Germinal center (tissue), 1 donor: ENCODE results near the gene CACNA2D4.

Experiments
- DNase-seq: peaks from one replicate; pipeline ENCODE4 v3.0.0; 2012; ENCODE audit warnings: mixed read lengths, low spot score

The CACNA2D4 gene

DNA sequence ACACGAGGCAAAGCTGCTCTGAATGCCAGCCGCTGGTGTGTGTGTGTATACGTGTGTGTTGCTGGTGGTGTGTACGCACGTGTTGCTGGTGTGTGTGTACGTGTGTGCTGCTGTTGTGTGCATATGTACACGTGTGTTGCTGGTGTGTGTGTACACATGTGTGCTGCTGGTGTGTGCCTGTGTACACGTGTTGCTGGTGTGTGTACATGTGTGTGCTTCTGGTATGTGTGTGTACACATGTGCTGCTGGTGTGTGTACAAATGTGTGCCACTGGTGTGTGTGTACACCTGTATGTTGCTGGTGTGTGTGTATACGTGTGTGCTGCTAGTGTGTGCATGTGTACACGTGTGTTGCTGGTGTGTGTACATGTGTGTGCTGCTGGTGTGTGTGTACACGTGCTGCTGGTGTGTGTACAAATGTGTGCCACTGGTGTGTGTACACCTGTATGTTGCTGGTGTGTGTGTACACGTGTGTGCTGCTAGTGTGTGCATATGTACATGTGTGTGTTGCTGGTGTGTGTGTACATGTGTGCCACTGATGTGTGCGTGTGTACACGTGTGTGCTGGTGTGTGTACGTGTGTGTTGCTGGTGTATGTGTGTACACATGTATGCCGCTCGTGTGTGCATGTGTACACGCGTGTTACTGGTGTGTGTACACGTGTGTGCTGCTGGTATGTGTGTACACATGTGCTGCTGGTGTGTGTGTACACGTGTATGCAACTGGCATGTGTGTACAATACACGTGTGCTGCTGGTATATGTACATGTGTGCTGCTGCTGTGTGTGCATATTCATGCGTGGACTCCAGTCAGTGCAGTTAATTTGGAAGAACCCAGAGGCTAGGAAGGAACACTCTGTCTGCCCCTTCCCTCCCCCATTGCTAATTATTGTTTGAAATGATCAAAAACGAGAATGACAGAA is 47.2 kb downstream of the CACNA2D4 start:
- DNase-seq = no peak

DNA sequence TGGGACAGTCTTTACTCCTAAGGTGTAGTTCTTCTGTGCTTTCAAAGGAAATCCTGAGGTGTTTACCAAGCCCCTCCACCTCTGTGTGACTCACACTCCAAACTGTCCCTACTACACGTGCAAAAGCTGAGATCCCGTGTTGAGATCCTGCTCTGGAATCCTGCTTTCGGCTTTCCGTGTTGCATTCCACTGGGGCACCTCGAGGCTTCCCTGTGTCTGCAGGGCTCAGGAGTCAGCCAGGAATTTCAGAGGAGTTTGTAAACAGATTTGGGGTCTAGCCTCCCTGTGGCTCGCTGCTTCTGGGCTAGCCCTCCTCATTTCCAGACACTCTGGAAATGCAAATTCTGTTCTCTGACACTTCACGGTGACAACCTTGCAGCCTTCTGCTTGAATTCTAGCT is 48.4 kb downstream of the CACNA2D4 start:
- DNase-seq = no peak

DNA sequence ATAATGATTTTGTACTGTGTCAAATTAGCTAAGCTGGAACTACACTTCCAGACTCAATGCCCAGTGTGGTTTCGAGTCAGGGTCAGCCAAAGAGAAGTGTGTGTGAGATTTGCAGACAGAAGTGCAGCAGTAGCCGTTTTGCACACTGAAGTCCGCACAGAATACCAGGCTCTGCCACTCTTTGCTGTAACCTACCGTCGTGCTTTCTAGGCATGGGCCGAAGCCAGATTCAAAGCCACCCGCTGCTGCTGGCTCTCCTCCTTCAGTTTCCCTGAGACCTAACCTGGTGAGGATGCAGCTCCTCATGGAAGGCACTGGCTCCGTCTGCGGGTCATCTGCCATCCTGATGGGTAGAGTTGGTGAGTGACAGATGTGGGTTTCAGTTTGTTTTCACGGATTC is 49.3 kb downstream of the CACNA2D4 start:
- no peak for DNase-seq

DNA sequence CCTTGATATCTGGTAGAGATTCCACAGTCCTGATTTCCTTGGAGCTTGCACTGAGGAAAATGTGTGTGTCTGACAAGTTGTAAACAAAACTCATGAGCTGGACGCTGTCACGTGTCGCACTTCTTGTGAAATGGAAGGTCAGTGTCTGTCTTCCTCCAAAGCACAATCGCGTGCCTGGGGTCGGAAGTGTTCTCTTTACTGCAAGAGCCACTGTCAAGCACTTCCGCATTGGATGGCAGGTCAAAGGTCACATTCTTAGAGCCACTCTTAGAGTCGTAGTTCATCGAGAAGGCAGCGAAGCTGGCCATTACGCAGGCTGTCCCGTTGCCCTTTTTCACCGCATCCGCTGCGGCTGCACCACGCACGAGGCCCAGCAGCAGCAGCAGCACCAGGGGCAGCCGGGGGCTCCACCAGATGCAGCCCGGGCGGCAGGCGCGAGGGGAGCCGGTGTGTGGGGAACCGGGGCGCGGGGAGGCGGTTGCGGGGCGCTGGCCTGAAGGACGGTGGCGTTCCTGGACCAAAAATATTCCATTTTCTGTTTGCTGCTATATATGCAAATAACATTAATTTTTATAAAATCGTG is 53.1 kb downstream of the CACNA2D4 start:
- DNase-seq = no peak

DNA sequence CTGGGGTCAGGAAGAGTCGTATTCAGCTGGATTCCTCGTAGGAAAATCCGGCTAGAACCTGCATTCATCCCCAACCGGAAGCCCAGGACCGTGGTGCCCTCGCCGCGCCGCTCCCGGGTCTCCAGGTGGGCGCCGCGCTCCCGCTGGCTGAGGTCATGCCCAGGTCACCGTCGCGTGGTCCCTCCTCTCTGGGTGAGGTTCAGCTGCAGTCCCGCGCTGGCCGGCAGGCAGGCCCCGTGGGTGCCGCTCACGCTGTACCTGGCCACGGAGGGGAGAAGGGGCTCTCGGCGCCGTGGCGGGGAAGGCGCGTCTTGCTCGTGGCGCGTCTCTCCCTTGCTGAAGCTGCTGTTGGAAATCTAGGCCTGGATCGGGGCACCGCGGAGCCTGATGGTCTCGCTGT is 53.6 kb downstream of the CACNA2D4 start:
- no peak for DNase-seq

DNA sequence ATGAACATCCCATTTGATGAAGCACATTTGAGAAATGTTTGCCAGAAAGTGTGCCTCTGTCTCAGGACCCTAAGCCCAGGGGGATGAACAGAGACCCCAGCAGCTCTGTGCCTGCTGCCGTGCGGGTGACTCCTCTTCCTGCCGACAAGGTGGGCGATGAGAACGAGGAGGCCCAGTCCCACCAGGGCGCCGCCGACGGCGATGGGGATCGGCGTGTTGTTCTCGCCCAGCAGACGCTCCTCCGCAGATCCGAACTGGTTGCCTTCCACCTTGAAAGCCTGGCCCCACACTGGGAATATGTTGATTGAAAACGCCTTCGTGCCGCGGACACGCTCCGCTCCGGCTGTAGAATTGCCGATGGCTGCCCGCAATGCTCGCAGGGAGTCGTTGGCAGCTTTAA is 54.0 kb downstream of the CACNA2D4 start:
- no peak for DNase-seq

DNA sequence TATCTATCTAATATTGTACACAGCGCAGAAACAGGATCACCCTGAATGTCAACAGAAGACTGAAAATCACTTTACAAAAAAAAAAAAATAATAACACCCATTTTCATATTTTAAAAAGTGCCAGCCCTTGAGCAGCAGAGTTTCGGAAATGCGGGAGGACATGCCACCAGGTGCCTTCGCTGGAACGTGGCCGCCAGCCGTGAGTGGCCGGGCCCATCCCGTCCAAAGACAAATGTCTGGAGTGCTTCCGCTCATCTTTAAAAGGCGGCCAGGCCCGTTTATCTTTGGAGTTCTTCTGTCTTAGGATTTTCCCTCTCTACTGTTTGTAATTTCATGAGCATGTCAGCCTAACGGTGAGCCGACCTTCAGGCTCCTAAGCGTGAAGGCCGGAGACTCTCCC is 54.6 kb downstream of the CACNA2D4 start:
- DNase-seq = no peak

DNA sequence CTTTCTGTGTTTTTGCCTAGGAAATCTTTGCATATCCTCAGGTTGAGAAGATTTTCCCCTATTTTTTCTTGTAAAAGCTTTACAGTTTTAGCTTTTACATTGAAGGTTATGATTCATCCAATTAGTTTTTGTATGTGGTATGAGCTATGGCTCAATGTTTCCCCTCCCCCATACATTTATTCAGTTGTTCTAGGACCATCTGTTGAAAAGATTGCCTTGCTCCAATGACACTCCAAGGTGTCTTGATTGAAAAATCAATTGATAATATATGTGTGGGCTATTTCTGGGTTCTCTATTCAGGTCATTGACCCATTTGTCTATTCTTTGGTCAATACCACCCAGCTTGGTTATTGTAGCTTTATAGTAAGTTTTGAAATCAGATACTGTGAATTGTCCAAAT is 55.5 kb downstream of the CACNA2D4 start:
- no peak for DNase-seq

DNA sequence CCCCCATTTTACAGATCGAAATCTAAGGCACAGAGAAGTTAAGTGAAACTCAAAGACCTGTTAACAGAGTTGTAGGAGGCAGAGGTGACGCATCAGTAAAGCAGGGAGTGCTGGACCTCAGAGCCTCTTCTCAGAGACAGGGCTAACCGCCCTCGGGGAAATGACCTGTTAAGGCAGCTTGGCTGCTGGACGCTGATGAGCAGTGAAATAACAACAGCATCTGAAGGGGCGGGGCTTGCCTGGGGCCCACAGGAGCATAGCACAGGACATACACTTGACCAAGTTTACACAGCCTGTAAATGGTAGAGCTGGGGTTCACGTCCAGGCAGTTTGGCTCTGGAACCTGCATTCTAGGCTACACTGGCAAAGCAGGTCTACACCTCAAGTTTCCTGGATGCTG is 58.8 kb downstream of the CACNA2D4 start:
- no peak for DNase-seq

DNA sequence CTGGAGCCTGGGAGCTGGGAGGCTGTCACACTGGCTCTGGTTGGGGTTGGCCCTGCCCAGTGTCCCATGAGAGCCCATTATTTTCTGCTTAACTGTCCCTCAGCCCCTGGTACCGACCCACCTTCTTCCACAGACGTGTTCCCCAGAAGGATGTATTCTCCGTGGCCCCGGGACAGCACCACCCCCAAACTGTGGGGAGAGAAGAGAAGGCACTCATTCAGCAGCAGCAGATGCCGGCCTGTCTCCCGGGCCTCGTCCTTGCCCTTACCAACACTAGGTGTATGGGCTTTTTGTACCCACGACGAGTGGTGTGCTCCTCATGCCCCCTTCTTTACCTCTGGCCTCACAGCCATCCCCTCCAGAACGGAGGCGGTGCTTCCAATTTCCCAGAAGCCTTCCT is 60.0 kb downstream of the CACNA2D4 start:
- no peak for DNase-seq

DNA sequence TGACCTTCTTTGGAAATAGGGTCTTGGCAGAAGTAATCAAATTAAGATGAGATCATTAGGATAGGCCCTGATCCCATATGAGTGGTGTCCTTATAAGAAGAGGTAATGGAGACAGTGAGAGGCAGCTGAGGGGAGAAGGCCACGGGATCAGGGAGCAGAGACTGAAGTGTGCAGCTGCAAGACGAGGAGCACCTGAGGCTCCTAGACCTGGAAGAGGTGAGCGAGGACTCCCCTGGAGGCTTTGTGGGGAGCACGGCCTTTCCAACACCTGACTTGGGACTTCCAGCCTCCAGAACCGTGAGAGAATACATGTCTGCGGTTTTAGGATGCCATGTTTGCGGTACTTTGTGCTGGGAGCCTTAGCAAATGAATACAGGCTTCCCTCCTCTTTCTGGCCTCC is 60.6 kb downstream of the CACNA2D4 start:
- no peak for DNase-seq

DNA sequence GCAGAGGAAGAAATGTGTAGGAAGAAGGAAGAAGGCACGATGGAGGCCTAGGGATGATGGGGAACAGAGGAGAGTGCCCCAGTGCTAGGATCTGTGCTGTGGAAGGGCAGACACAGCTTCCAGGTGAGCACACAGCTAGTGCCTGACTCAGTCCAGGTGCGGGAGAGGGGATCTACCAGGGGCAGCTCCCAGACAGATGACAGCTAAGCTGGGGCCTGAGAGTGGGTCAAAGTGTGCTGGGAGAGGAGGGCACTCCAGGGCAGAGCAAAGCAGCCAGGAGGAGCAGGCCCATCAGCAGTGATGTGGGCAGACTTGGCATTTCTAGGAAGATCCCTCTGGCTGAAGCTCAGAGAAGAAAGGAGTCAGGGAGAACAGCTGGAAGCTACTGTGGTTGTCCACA is 61.4 kb downstream of the CACNA2D4 start:
- no peak for DNase-seq

DNA sequence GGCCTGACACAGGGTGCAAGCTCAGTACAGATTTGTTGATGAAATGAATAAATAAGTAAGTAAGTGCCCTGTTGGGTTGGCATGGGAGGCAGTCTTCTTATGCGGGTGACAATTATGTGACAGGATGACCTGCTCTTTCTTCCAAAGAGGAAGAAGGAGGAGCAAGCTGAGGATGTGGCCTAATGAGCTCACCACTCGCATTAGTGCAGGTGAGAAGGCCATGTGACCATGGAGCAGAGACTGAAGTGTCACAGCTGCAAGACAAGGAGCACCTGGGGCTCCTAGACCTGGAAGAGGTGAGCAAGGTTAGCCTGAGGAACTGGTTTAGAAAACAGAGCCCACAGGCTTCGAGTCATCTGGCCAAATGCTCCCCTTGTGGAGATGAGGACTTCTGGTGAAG is 63.2 kb downstream of the CACNA2D4 start:
- DNase-seq = no peak

DNA sequence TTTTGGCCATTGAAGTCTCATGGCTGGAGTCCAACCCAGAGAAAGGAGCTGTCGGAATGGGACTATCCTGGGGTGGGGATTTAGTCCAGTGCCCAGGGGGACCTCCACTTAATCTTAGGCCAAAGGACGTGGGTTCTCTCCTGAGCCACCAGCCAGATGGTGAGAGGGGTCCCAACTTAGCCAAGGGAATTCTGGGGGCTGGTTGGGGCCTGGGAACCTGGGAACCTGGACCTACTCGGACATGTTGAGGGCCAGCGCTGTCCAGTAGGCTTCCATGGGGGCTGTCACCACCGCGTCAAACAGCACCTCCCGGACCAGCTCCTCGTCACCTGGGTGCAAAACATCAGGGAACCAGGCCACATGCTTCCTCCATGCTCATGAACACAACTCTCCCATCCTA is 64.7 kb downstream of the CACNA2D4 start:
- DNase-seq = no peak

DNA sequence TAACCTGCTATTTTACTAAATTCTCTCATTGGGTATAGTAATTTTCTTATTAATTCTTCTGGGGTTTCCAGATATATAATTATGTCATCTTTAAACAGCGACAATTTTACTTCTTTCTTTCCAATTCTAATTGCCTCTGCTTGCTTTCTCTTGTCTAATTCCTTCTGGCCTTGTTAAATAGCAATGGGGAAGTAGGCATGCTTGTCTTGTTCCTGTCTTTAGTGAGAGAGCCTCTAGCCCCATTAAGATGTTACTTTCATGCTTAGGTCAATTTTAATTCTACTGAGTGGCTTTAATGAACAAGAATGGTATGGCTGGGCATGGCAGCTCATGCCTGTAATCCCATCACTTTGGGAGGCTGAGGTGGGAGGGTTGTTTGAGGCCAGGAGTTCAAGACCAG is 66.4 kb downstream of the CACNA2D4 start:
- DNase-seq = no peak

DNA sequence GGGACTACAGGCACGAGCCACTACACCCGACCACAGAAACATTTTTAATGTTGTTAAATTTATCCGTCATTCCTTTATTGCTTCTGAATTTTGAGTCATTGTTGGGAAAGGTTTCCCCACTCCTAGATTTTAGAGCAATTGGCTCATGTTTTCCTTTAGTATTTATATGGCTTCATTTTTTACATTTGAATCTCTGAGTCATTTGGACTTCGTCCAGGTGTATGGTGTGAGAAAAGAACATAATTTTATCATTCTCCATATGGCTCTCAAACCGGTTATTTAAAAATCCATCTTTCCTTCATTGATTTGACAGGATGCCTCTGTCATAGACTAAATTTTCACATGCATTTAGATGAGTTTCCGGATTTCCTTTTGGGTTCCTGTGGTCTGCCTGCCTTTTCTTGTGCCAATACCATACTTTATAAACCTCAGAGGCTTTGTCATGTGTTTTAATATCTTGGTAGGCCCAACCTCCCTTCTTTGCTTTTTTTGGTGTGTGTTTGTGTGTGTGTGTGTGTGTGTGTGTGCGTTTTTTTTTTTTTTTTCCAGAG is 67.2 kb downstream of the CACNA2D4 start:
- no peak for DNase-seq

DNA sequence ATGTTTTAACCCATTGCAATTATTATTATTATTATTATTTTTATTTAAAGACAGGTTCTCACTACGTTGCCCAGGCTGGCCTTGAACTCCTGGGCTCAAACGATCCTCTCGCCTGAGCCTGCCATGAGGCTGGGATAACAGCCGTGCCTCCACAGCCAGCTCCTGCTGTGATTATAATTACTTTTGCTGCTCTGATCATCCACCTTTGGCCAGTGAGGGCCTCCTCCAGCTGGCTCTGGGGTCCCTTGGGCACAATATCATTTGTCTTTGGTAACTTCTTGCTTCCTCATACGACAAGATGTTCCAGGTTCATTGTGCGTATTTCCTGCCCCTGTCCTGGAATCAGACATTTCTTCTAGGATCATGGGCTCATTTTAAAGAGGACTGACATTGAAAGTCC is 69.7 kb downstream of the CACNA2D4 start:
- no peak for DNase-seq

DNA sequence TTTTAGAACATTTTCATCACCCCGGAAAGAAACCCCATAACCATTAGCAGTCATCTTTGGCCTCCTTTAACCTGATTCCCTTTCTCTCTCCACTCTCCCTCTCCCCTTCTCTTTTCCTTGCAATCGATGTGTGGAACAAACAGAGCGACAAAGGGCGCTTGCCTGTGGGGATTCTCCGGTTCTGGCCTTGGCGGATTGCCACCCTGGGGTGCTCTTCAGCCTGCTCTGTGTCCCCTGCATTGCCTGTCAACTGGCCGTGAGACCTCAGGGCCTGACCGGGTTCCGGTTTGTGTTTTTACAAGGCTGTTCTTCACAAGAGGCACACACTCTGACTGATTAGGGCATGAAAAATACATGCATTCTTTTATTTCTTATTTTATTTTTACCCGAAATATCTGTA is 70.3 kb downstream of the CACNA2D4 start:
- DNase-seq = no peak

DNA sequence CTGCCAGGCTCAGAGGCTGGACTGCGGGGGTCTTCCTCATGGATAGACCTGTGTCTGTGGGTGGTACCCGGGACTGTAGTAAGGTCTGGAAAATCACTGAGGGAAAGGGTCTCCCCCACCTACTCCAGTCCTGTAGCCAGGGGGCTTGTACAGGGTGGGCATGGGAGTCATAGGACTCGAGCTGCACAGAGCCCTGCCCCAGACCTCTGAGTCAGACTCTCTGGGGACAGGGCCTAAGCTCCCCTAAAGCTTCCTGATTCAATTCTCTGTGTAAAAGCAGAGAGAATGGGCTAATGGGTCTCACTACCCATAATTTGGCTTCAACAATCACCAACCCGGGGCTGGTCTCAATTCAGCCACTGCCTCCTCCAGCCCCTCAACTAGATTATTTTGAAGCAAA is 71.0 kb downstream of the CACNA2D4 start:
- DNase-seq = no peak

DNA sequence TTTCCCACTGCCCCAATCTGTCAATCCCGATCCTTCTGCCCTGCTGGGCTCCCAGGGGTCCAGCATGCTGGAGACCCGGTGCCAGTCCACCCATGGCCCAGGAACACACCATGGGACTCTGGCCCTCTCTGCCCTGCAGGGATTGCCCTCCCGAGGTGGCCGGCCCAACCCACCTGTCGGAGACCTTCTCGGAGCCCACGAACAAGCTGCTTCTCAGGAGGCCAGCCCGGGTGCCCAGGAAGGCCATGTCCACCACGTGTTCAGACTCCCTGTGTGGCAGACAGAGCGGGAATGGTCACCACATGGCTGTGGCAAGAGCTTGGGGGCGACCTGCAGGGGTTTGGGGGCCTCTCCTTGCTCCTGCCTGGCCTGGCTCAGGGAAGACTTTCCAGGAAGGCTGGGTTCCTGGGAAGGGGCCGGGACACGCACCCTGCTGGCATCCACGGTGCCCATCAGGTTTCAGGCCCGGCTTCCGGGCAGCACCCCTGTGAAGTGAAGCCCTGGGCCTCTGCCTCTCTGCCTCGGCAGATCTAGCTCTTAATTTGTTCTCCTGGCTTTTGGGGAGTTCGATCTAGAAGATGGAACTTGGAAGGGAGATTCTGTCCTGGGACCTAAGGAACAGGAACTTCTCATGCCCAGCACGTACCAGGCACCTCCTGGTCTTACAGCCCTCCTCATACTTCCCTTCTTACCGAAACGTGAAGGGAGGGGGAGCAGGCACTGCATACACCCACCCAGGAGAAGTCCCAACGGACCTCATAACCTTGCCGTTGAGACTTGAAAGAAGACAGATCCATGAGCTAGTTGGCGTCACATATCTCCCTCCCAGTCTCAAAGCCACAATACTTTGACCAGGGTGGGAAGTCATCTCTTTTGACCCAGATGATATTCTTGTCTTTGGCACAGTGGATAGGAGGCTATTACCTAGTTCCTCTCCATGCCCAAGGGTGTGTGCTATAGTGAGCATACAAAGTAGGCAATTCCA is 71.7 kb downstream of the CACNA2D4 start:
- no peak for DNase-seq

DNA sequence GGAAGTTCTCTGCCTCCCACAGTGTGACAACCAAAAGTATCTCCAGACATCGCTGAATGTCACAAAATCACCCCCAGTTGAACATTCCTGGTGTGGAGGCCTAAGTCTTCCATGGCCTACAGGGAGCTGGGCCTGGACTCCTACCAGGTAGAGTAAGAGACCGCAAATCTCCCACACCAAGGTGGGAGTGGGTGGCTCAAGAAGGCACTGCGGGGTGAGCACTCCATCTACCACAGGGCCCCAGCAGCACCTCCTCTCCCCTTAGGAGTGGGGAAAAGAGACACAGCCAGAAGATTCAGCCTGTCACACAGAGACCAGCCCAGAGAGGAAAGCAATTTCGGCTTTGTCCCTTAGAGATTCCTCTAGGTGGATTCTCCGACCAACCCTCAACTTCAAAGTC is 72.6 kb downstream of the CACNA2D4 start:
- no peak for DNase-seq

DNA sequence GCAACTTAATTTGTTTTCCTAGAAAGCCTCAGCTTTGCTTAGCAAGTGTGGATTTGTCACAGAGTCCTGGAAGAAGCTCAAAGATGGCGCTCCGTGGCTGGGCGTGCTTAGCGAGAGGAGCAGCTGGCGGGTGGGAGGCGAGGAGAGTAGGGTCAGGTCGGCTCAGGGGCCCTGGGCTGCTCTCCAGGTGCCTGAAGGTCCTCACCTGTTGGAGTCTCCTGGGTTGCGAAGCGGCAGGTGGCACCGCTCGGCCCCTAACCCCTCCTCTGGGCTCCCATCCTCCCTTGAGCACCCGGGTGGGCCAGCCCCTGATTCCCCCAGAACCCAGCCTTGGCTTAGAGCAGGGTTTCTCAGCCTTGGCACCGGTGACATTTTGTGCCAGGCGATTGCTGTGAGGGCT is 73.0 kb downstream of the CACNA2D4 start:
- no peak for DNase-seq
